Measurements from ENCODE around the gene ATP4B. TPM values are rescaled to one million over a fixed set of nuclear protein-coding genes. Genes with fewer than 3 reads are reported as not detected.

Gene ATP4B
- total RNA-seq, 1 experiment from 2014 or later, result not detected

- no peak overlapping the region for H3K27ac ChIP-seq (ENCODE audit: low read length)
- no peaks in the 10 kb centered on the region for H3K27me3 ChIP-seq (ENCODE audit: control insufficient read depth, insufficient read depth, low read length)
- DNase-seq (ENCODE audit: low read depth, low spot score) (no peak), ATAC-seq (no peak)
- no peaks in the 10 kb centered on the region for H3K9me3 ChIP-seq (ENCODE audit: control insufficient read depth, insufficient read depth, low read depth, low read length)
- no TSS peak for BruUV-seq (replicated peaks)
- CTCF ChIA-PET, result no interaction called here
- no peaks in the 10 kb centered on the region for H3K36me3 ChIP-seq (ENCODE audit: control insufficient read depth, insufficient read depth, low read length)
- intact Hi-C loops (cut with micrococcal nuclease; ENCODE audit: unreplicated experiment), result no loop called here
- H3K4me3 ChIP-seq (ENCODE audit: low read depth in 2 of 2, low read length in 2 of 2), result no peak overlapping the region
- POLR2A ChIA-PET, result no interaction called here
- TF ChIP-seq REST (IDR thresholded peaks at IDR 0.05; ENCODE audit: insufficient read depth in 1 of 2, low read depth in 2 of 2, low read length in 1 of 2) (no peak), SIN3A (IDR thresholded peaks at IDR 0.05; ENCODE audit: borderline replicate concordance, insufficient read depth, low read depth, low read length) (no peak), TCF7L2 (IDR thresholded peaks at IDR 0.05; ENCODE audit: low read depth, low read length) (no peak), POLR2AphosphoS5 (IDR thresholded peaks at IDR 0.05; ENCODE audit: low read depth, low read length) (no peak)
- TF ChIP-seq, protein P1, sequence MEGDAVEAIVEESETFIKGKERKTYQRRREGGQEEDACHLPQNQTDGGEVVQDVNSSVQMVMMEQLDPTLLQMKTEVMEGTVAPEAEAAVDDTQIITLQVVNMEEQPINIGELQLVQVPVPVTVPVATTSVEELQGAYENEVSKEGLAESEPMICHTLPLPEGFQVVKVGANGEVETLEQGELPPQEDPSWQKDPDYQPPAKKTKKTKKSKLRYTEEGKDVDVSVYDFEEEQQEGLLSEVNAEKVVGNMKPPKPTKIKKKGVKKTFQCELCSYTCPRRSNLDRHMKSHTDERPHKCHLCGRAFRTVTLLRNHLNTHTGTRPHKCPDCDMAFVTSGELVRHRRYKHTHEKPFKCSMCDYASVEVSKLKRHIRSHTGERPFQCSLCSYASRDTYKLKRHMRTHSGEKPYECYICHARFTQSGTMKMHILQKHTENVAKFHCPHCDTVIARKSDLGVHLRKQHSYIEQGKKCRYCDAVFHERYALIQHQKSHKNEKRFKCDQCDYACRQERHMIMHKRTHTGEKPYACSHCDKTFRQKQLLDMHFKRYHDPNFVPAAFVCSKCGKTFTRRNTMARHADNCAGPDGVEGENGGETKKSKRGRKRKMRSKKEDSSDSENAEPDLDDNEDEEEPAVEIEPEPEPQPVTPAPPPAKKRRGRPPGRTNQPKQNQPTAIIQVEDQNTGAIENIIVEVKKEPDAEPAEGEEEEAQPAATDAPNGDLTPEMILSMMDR (IDR thresholded peaks at IDR 0.05), result no peak
- in situ Hi-C loops (cut with HindIII; ENCODE audit: low pct_unique_long_range_greater_than_20kb, low sequenced_read_pairs), result no loop called here
- peaks cover 14% of the 10 kb centered on the region for H3K4me1 ChIP-seq (ENCODE audit: control insufficient read depth, insufficient read depth, low read length)
Measured at GRCh38 chr13:113646376-113646775, 11.6 kb downstream of the ATP4B start.

- peaks cover 3% of the 10 kb centered on the region; the same call in 1 of the 2 replicates for H3K36me3 ChIP-seq (ENCODE audit: control insufficient read depth, insufficient read depth, low read length)
- POLR2A ChIA-PET, result no interaction called here
- no peak for ATAC-seq
- no TSS peak for BruUV-seq (replicated peaks)
- in situ Hi-C loops (cut with HindIII; ENCODE audit: low pct_unique_long_range_greater_than_20kb, low sequenced_read_pairs) (no loop called here), intact Hi-C loops (cut with micrococcal nuclease; ENCODE audit: unreplicated experiment) (no loop called here)
- H3K9me3 ChIP-seq (ENCODE audit: control insufficient read depth, insufficient read depth, low read depth, low read length), result no peaks in the 10 kb centered on the region
- no peak for DNase-seq (ENCODE audit: low read depth, low spot score)
- CTCF ChIA-PET, result no interaction called here
- no peaks in the 10 kb centered on the region for H3K27me3 ChIP-seq (ENCODE audit: control insufficient read depth, insufficient read depth, low read length)
- TF ChIP-seq, protein P1 (IDR thresholded peaks at IDR 0.05), result no peak
- TF ChIP-seq TCF7L2 (IDR thresholded peaks at IDR 0.05; ENCODE audit: low read depth, low read length) (no peak), REST (IDR thresholded peaks at IDR 0.05; ENCODE audit: insufficient read depth in 1 of 2, low read depth in 2 of 2, low read length in 1 of 2) (no peak), POLR2AphosphoS5 (IDR thresholded peaks at IDR 0.05; ENCODE audit: low read depth, low read length) (no peak), SIN3A (IDR thresholded peaks at IDR 0.05; ENCODE audit: borderline replicate concordance, insufficient read depth, low read depth, low read length) (no peak)
- H3K4me3 ChIP-seq (ENCODE audit: low read depth in 2 of 2, low read length in 2 of 2), result no peak overlapping the region
- H3K27ac ChIP-seq (ENCODE audit: low read length), result no peak overlapping the region
- H3K4me1 ChIP-seq (ENCODE audit: control insufficient read depth, insufficient read depth, low read length), result peaks cover 14% of the 10 kb centered on the region
Measured at GRCh38 chr13:113645329-113645728, 12.7 kb downstream of the ATP4B start.
